ENCODE results near the gene BLMH.

BLMH gene

DNA sequence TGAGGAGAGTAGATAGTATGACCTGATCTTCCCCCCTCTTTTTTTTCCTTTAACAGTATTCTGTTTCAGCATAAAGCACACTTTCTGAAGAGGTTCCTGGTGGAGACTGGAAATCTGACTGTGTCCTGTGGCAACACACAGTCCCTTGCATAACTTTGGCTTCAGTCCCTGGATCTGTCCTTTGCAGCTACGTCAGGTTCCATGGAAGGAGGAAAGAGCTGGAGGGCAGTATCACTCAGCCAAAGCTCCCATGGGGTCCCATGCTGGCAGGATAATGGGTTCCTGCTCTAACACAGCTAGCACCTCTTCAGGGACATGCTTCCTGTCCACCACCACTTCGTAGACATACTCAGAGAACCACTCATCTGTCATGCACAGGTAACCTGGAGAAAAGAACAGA is 43.0 kb downstream of the BLMH start:
- H3K4me3 ChIP-seq (ENCODE audit: low read depth, low read length) = no peak overlapping the region
- TF ChIP-seq CTCF (IDR thresholded peaks at IDR 0.05) = no peak
- H3K4me1 ChIP-seq = peaks cover 32% of the 10 kb centered on the region
- no peak overlapping the region for H3K4me2 ChIP-seq (ENCODE audit: low read length)
- peak overlapping the region; percentile 18 for H3K27ac ChIP-seq
- no peak overlapping the region for H3K9ac ChIP-seq
- no peak overlapping the region for H2AFZ ChIP-seq
- H3K79me2 ChIP-seq = peaks cover 3% of the 10 kb centered on the region
- H3K27me3 ChIP-seq (ENCODE audit: control insufficient read depth, insufficient read depth, low read length) = no peaks in the 10 kb centered on the region
- no peaks in the 10 kb centered on the region for H3K36me3 ChIP-seq (ENCODE audit: control insufficient read depth, insufficient read depth, low read length)
- H3K9me3 ChIP-seq (ENCODE audit: control insufficient read depth, low read length) = no peaks in the 10 kb centered on the region

- H3K9me3 ChIP-seq (ENCODE audit: control insufficient read depth, low read length) = no peaks in the 10 kb centered on the region
- no peaks in the 10 kb centered on the region for H3K27me3 ChIP-seq (ENCODE audit: control insufficient read depth, insufficient read depth, low read length)
- H3K4me3 ChIP-seq (ENCODE audit: low read depth, low read length) = no peak overlapping the region
- TF ChIP-seq CTCF (IDR thresholded peaks at IDR 0.05) = no peak
- no peak overlapping the region for H3K9ac ChIP-seq
- no peak overlapping the region for H3K4me2 ChIP-seq (ENCODE audit: low read length)
- peaks cover 3% of the 10 kb centered on the region for H3K79me2 ChIP-seq
- no peak overlapping the region for H2AFZ ChIP-seq
- H3K4me1 ChIP-seq = peaks cover 18% of the 10 kb centered on the region
- no peak overlapping the region for H3K27ac ChIP-seq
- no peaks in the 10 kb centered on the region for H3K36me3 ChIP-seq (ENCODE audit: control insufficient read depth, insufficient read depth, low read length)
Observed at GRCh38 chr17:30246460-30246859, 45.3 kb downstream of the BLMH start.

DNA sequence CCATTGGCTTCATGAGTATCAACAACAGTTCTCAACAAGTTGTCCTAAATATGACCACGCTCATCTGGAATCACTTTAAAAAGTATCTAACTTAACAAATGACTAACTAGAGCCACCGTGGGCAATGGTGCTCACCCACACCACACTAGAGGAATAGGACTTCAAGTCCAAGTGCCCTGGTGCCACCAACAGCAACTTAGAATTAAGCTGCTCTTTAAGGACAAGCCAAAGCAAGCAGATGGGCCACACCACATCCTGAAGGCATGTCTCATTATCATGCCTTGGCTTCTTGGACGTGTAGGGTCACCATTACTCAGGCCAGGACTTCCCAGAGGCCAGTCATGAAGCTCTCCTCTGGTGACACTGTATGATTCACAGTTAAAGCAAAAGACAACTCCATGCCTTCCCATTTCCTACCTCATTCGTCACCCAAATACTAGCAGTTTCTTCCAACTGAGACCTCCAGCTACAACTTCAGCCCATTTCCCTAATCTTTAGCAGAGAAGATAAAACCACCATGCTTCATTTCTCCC is 46.8 kb downstream of the BLMH start:
- no peaks in the 10 kb centered on the region for H3K27me3 ChIP-seq (ENCODE audit: control insufficient read depth, insufficient read depth, low read length)
- H3K9me3 ChIP-seq (ENCODE audit: control insufficient read depth, low read length) = no peaks in the 10 kb centered on the region
- H3K79me2 ChIP-seq = peaks cover 4% of the 10 kb centered on the region
- H3K27ac ChIP-seq = no peak overlapping the region
- no peaks in the 10 kb centered on the region for H3K36me3 ChIP-seq (ENCODE audit: control insufficient read depth, insufficient read depth, low read length)
- H3K4me3 ChIP-seq (ENCODE audit: low read depth, low read length) = no peak overlapping the region
- no peak overlapping the region for H3K9ac ChIP-seq
- H3K4me1 ChIP-seq = peaks cover 19% of the 10 kb centered on the region
- H3K4me2 ChIP-seq (ENCODE audit: low read length) = no peak overlapping the region
- TF ChIP-seq CTCF (IDR thresholded peaks at IDR 0.05) = no peak
- no peak overlapping the region for H2AFZ ChIP-seq

GRCh38 chr17:30243568-30243967 is 48.2 kb downstream of the BLMH start:
- H3K9ac ChIP-seq = no peak overlapping the region
- H3K27ac ChIP-seq = no peak overlapping the region
- no peaks in the 10 kb centered on the region for H3K9me3 ChIP-seq (ENCODE audit: control insufficient read depth, low read length)
- no peak overlapping the region for H3K4me2 ChIP-seq (ENCODE audit: low read length)
- no peak for TF ChIP-seq CTCF (IDR thresholded peaks at IDR 0.05)
- no peaks in the 10 kb centered on the region for H3K27me3 ChIP-seq (ENCODE audit: control insufficient read depth, insufficient read depth, low read length)
- H3K4me1 ChIP-seq = peaks cover 17% of the 10 kb centered on the region
- no peak overlapping the region for H2AFZ ChIP-seq
- no peak overlapping the region for H3K4me3 ChIP-seq (ENCODE audit: low read depth, low read length)
- no peaks in the 10 kb centered on the region for H3K36me3 ChIP-seq (ENCODE audit: control insufficient read depth, insufficient read depth, low read length)
- H3K79me2 ChIP-seq = peaks cover 18% of the 10 kb centered on the region

DNA sequence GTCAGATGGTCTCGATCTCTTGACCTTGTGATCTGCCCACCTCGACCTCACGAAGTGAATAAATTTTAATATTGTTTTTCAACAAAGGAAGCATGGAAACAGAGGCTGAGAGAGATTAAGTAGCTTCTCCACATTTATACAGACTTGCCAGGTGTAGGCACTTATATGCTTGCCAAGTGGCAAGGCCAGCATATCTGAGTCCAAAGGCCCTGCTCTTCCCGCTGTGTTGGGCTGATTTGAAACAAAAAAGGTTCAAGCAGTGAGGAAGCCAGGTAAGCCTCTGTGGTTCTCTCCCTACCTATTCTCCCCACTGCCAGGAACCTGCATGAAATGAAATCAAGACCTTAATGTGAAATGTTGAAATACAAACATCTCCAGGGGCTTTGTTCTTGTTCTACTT is 48.7 kb downstream of the BLMH start:
- H3K79me2 ChIP-seq = peaks cover 20% of the 10 kb centered on the region
- no peaks in the 10 kb centered on the region for H3K9me3 ChIP-seq (ENCODE audit: control insufficient read depth, low read length)
- no peaks in the 10 kb centered on the region for H3K27me3 ChIP-seq (ENCODE audit: control insufficient read depth, insufficient read depth, low read length)
- no peak overlapping the region for H3K4me2 ChIP-seq (ENCODE audit: low read length)
- H3K36me3 ChIP-seq (ENCODE audit: control insufficient read depth, insufficient read depth, low read length) = no peaks in the 10 kb centered on the region
- H3K4me1 ChIP-seq = peaks cover 15% of the 10 kb centered on the region
- no peak overlapping the region for H2AFZ ChIP-seq
- TF ChIP-seq CTCF (IDR thresholded peaks at IDR 0.05) = no peak
- no peak overlapping the region for H3K27ac ChIP-seq
- no peak overlapping the region for H3K4me3 ChIP-seq (ENCODE audit: low read depth, low read length)
- no peak overlapping the region for H3K9ac ChIP-seq
